ENCODE measurements around the gene ARHGAP40.

- TF ChIP-seq CTCF (IDR thresholded peaks at IDR 0.05) = no peak
- no peak for TF ChIP-seq POLR2AphosphoS5 (IDR thresholded peaks at IDR 0.05; ENCODE audit: low read depth, low read length)
These were observed 46.6 kb upstream of the ARHGAP40 start for GRCh38 chr20:38554986-38555385.
